PC-3 (cell line): ENCODE results near the gene KCNJ15. TPM values are rescaled to one million over a fixed set of nuclear protein-coding genes. Genes with fewer than 3 reads are reported as not detected.

ENCODE experiments used
- ATAC-seq: fragments of 200-7000 bp; cut with Tn5 transposase; 2 replicates; pipeline ENCODE4 v1.9.1; 2020; ENCODE audit warnings: mild to moderate bottlenecking, moderate library complexity
- BruUV-seq: library from RNA; stranded (reverse); fragments of 400-500 nt; replicated peaks from 2 replicates; lab custom pipeline; 2021; lab: Mats Ljungman, UMichigan
- CTCF ChIA-PET: fragments of 300-600 bp; sonication (Branson Sonifier 250); formaldehyde crosslinking; loops from one replicate; lab custom pipeline; 2022; ENCODE audit warnings: antibody characterized with exemption; lab: Charles Lee
- POLR2A ChIA-PET: fragments of 300-600 bp; sonication (Branson Sonifier 250); formaldehyde crosslinking; loops from one replicate; lab custom pipeline; 2022; ENCODE audit warnings: antibody characterized with exemption; ENCODE audit not compliant: unreplicated experiment; lab: Charles Lee
- DNase-seq: peaks from one replicate; pipeline ENCODE4 v3.0.0-alpha.2; 2015
- H2AFZ ChIP-seq: fragments of 300-600 bp; sonication (generic); 2 replicates; pipeline ENCODE4 v1.6.0; 2016; ENCODE audit warnings: antibody characterized with exemption, low read length
- H3F3A ChIP-seq: fragments of 300-600 bp; sonication (generic); one replicate; pipeline ENCODE4 v1.6.0; 2017; ENCODE audit warnings: antibody characterized with exemption, low read length, control low read depth, mild to moderate bottlenecking; ENCODE audit not compliant: unreplicated experiment
- H3K27ac ChIP-seq: fragments of 300-600 bp; sonication (generic); 2 replicates; pipeline ENCODE4 v1.5.1; 2016; ENCODE audit warnings: mild to moderate bottlenecking, low read length
- H3K27me3 ChIP-seq: fragments of 300-600 bp; sonication (generic); 2 replicates; pipeline ENCODE4 v1.6.1; 2016; ENCODE audit warnings: low read length, mixed read lengths
- H3K36me3 ChIP-seq: fragments of 300-600 bp; sonication (generic); 2 replicates; pipeline ENCODE4 v1.6.1; 2016; ENCODE audit warnings: low read depth, mixed run types, low read length, mixed read lengths
- H3K4me1 ChIP-seq: fragments of 300-600 bp; sonication (generic); 2 replicates; pipeline ENCODE4 v1.5.1; 2016; ENCODE audit warnings: low read length; ENCODE audit not compliant: insufficient read depth
- H3K4me2 ChIP-seq: fragments of 300-600 bp; sonication (generic); 2 replicates; pipeline ENCODE4 v1.6.0; 2016; ENCODE audit warnings: low read length
- H3K4me3 ChIP-seq: fragments of 300-600 bp; sonication (generic); 2 replicates; pipeline ENCODE4 v1.5.1; 2016; ENCODE audit warnings: mild to moderate bottlenecking, low read length, mixed read lengths
- H3K79me2 ChIP-seq: fragments of 300-600 bp; sonication (generic); 2 replicates; pipeline ENCODE4 v1.6.1; 2017; ENCODE audit warnings: low read length, mixed read lengths
- H3K9ac ChIP-seq: fragments of 300-600 bp; sonication (generic); 2 replicates; pipeline ENCODE4 v1.6.0; 2016; ENCODE audit warnings: mild to moderate bottlenecking, low read length
- H3K9me2 ChIP-seq: fragments of 300-600 bp; sonication (generic); replicated peaks from 2 replicates; pipeline ENCODE4 v1.6.1; 2016; ENCODE audit warnings: mixed run types, low read length, mixed read lengths
- H3K9me3 ChIP-seq: fragments of 300-600 bp; sonication (generic); 2 replicates; pipeline ENCODE4 v1.6.1; 2016; ENCODE audit warnings: low read length, mixed read lengths
- H4K20me1 ChIP-seq: fragments of 300-600 bp; sonication (generic); 2 replicates; pipeline ENCODE4 v1.6.1; 2016; ENCODE audit warnings: low read length, mixed read lengths
- EZH2 ChIP-seq: fragments of 300-600 bp; sonication (generic); IDR thresholded peaks from one replicate; pipeline ENCODE4 v1.6.1; 2017; ENCODE audit warnings: antibody characterized with exemption, mild to moderate bottlenecking, low read length; ENCODE audit not compliant: unreplicated experiment
- EZH2phosphoT487 ChIP-seq: fragments of 300-600 bp; sonication (generic); IDR thresholded peaks from 2 replicates; pipeline ENCODE4 v1.6.1; 2018; ENCODE audit warnings: mild to moderate bottlenecking, antibody characterized with exemption, low read length, borderline replicate concordance
- intact Hi-C: fragments of 100-400 bp; cut with micrococcal nuclease; formaldehyde crosslinking; loops from 2 replicates; pipeline ENCODE4 v1.9.0; 2023
- total RNA-seq: library from RNA; depleted of rRNA; stranded (reverse); fragments of >200 nt; gene quantifications from 2 replicates; pipeline ENCODE4 v1.2.3, GENCODE V29; 2014
- TF ChIP-seq, protein P1 (sequence below): fragments of 300-600 bp; sonication (generic); conservative IDR thresholded peaks from 2 replicates; pipeline ENCODE4 v1.5.1; 2017; ENCODE audit warnings: antibody characterized with exemption, low read depth, mild to moderate bottlenecking, low read length

KCNJ15 gene
- total RNA-seq, 1 experiment from 2014 or later: 0.26 TPM

DNA sequence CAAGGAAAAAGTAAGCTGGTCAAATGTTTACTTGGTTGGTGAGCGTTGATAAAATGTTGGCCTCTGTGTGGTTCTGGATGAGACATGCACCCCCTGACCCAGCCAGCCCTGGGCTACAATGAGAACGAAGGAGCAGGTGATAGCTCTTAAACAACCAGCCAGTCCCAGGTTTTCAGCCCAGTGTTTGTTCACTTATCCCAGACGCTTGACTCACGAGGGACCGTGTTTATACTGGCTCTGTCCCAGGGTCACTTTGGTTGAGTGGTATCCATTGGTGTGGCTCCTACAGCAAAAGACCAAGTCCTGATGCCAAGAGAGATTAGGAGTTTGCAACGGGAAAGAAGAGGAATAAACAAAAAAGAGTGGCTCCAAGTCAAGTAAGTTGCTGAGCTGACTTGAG lies 86.9 kb downstream of the KCNJ15 start:
- ATAC-seq (peak; percentile 95), DNase-seq (peak; percentile 95)
- intact Hi-C loops: no loop called here
- no peak overlapping the region for H2AFZ ChIP-seq
- no peaks in the 10 kb centered on the region for H3K79me2 ChIP-seq
- H3K36me3 ChIP-seq: no peaks in the 10 kb centered on the region
- H3K4me2 ChIP-seq: peak overlapping the region; percentile 59
- no TSS peak for BruUV-seq
- no peak for TF ChIP-seq EZH2phosphoT487
- TF ChIP-seq, protein P1, sequence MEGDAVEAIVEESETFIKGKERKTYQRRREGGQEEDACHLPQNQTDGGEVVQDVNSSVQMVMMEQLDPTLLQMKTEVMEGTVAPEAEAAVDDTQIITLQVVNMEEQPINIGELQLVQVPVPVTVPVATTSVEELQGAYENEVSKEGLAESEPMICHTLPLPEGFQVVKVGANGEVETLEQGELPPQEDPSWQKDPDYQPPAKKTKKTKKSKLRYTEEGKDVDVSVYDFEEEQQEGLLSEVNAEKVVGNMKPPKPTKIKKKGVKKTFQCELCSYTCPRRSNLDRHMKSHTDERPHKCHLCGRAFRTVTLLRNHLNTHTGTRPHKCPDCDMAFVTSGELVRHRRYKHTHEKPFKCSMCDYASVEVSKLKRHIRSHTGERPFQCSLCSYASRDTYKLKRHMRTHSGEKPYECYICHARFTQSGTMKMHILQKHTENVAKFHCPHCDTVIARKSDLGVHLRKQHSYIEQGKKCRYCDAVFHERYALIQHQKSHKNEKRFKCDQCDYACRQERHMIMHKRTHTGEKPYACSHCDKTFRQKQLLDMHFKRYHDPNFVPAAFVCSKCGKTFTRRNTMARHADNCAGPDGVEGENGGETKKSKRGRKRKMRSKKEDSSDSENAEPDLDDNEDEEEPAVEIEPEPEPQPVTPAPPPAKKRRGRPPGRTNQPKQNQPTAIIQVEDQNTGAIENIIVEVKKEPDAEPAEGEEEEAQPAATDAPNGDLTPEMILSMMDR: no peak
- TF ChIP-seq EZH2: no peak
- H3K4me3 ChIP-seq: no peak overlapping the region
- H4K20me1 ChIP-seq: no peaks in the 10 kb centered on the region
- no peaks in the 10 kb centered on the region for H3K27me3 ChIP-seq
- peaks cover 20% of the 10 kb centered on the region for H3K4me1 ChIP-seq
- ChIA-PET CTCF (interaction anchor here (1.2 kb wide), 1 partner anchor 124 kb away, joined by 6 read pairs; no protein-coding TSS in a partner anchor), POLR2A (no interaction called here)
- peak overlapping the region; percentile 66 for H3K27ac ChIP-seq
- H3K9me3 ChIP-seq: no peaks in the 10 kb centered on the region
- H3K9me2 ChIP-seq: no peaks in the 10 kb centered on the region
- H3F3A ChIP-seq: no peaks in the 10 kb centered on the region
- H3K9ac ChIP-seq: no peak overlapping the region

DNA sequence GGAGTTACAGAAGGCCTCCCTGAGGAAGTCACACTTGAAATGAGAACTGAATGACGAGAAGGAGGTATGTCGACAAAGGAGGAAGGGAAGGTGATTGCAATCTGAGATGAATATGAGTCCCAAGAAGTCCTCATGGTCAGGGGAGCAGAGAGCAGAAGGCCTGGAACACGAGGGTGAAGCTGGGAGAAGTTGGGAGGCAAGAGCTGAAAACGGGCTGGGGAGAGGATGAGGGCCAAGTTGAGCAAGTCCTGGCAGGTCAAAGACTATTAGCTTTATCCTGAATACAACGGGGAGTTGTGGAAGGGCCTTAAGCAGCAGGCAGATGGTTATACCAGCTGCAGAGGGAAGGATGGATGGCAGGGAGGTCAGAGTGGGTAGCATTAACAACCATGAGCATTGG lies 89.5 kb downstream of the KCNJ15 start:
- no peak overlapping the region for H3K9ac ChIP-seq
- no peak overlapping the region for H2AFZ ChIP-seq
- no peak overlapping the region for H3K4me2 ChIP-seq
- intact Hi-C loops: no loop called here
- H3K9me3 ChIP-seq: no peaks in the 10 kb centered on the region
- no peaks in the 10 kb centered on the region for H4K20me1 ChIP-seq
- no peak for ATAC-seq
- no peak overlapping the region for H3K4me3 ChIP-seq
- POLR2A ChIA-PET: no interaction called here
- no peaks in the 10 kb centered on the region for H3K36me3 ChIP-seq
- no TSS peak for BruUV-seq
- TF ChIP-seq, protein P1: no peak
- TF ChIP-seq EZH2phosphoT487: no peak
- no peak for TF ChIP-seq EZH2
- H3K27ac ChIP-seq: no peak overlapping the region
- DNase-seq: no peak
- no peaks in the 10 kb centered on the region for H3K9me2 ChIP-seq
- H3K4me1 ChIP-seq: peaks cover 22% of the 10 kb centered on the region
- H3F3A ChIP-seq: no peaks in the 10 kb centered on the region
- no peaks in the 10 kb centered on the region for H3K27me3 ChIP-seq
- CTCF ChIA-PET: no interaction called here
- H3K79me2 ChIP-seq: no peaks in the 10 kb centered on the region

GRCh38 chr21:38349111-38349746 lies 92.4 kb downstream of the KCNJ15 start:
- H3K4me2 ChIP-seq: no peak overlapping the region
- no peak for TF ChIP-seq EZH2
- no peak for TF ChIP-seq EZH2phosphoT487
- TF ChIP-seq, protein P1: no peak
- no peak overlapping the region for H3K27ac ChIP-seq
- H3K4me3 ChIP-seq: no peak overlapping the region
- intact Hi-C loops: no loop called here
- H3K79me2 ChIP-seq: no peaks in the 10 kb centered on the region
- peaks cover 19% of the 10 kb centered on the region for H3K4me1 ChIP-seq
- CTCF ChIA-PET: no interaction called here
- no TSS peak for BruUV-seq
- POLR2A ChIA-PET: no interaction called here
- ATAC-seq: no peak
- no peak for DNase-seq
- no peaks in the 10 kb centered on the region for H3F3A ChIP-seq
- no peaks in the 10 kb centered on the region for H3K9me3 ChIP-seq
- H3K9ac ChIP-seq: no peak overlapping the region
- no peaks in the 10 kb centered on the region for H3K9me2 ChIP-seq
- H3K36me3 ChIP-seq: no peaks in the 10 kb centered on the region
- H3K27me3 ChIP-seq: no peaks in the 10 kb centered on the region
- H4K20me1 ChIP-seq: no peaks in the 10 kb centered on the region
- H2AFZ ChIP-seq: no peak overlapping the region
